Measurements from ENCODE around the gene EXOC6.

- no peak for TF ChIP-seq CTCF (conservative IDR thresholded peaks at IDR 0.05; ENCODE audit: low read length)
- TF ChIP-seq EZH2phosphoT487 (IDR thresholded peaks at IDR 0.05; ENCODE audit: borderline replicate concordance, low read depth, low read length): no peak
Measured at GRCh38 chr10:92938841-92939240, 90.5 kb downstream of the EXOC6 start.
